Measurements from ENCODE around the gene MTUS2. TPM values are rescaled to one million over a fixed set of nuclear protein-coding genes. Genes with fewer than 3 reads are reported as not detected.

MTUS2 gene
- total RNA-seq, 1 experiment from 2014 or later = 0.35 TPM

GRCh38 chr13:29507356-29507755 lies 687.2 kb downstream of the MTUS2 start:
- no CpG with 5 or more reads among the region's 14 CpGs for whole genome bisulfite sequencing (ENCODE audit: extremely low coverage, insufficient read length, low lambda C conversion rate)
- H3K14ac ChIP-seq (ENCODE audit: insufficient read depth, low read length) = no peak overlapping the region

More at GRCh38 chr13:29507356-29507755, 687.2 kb downstream of the MTUS2 start:
- Histone ChIP-seq H2BK12ac (ENCODE audit: insufficient read length, low read depth, low read length) (no peak overlapping the region), H3K79me2 (ENCODE audit: insufficient read depth, low read length) (no peaks in the 10 kb centered on the region), H3K27ac (ENCODE audit: insufficient read length, low read depth, low read length) (no peak overlapping the region), H2BK5ac (ENCODE audit: insufficient read length, low read length) (no peak overlapping the region), H3K9ac (ENCODE audit: extremely low read depth, insufficient read length, low read length) (no peak overlapping the region), H3K23me2 (ENCODE audit: insufficient read length, low read depth, low read length, poor library complexity, severe bottlenecking) (no peaks in the 10 kb centered on the region), H3K4me2 (ENCODE audit: insufficient read depth, insufficient read length, low read length) (no peak overlapping the region), H3K18ac (ENCODE audit: insufficient read length, low read depth, low read length) (no peak overlapping the region), H3K27me3 (ENCODE audit: insufficient read depth, low read length) (no peaks in the 10 kb centered on the region), H3K9me3 (ENCODE audit: control insufficient read depth, low read depth, low read length) (no peaks in the 10 kb centered on the region), H3K4me1 (ENCODE audit: insufficient read depth, low read length) (no peaks in the 10 kb centered on the region), H4K20me1 (ENCODE audit: control insufficient read depth, insufficient read depth, insufficient read length) (no peaks in the 10 kb centered on the region), H3T11ph (ENCODE audit: low read length) (no peak overlapping the region), H3K4ac (ENCODE audit: low read depth, low read length) (no peak overlapping the region), H3K79me1 (ENCODE audit: insufficient read depth, low read depth, low read length, poor library complexity, severe bottlenecking) (no peaks in the 10 kb centered on the region), H2AK5ac (ENCODE audit: insufficient read length, low read length) (no peak overlapping the region), H3K56ac (ENCODE audit: insufficient read length, low read depth, low read length) (no peak overlapping the region), H2BK20ac (ENCODE audit: low read depth, low read length, poor library complexity, severe bottlenecking) (no peak overlapping the region), H4K91ac (ENCODE audit: insufficient read length, low read depth, low read length) (no peak overlapping the region), H4K8ac (replicated peaks; ENCODE audit: insufficient read length, low read depth, low read length) (no peak overlapping the region), H2AFZ (ENCODE audit: low read length) (no peak overlapping the region), H2BK15ac (ENCODE audit: low read depth, low read length) (no peak overlapping the region), H4K5ac (ENCODE audit: insufficient read length, low read depth, low read length) (no peak overlapping the region), H2BK120ac (ENCODE audit: low read depth, low read length, poor library complexity, severe bottlenecking) (no peak overlapping the region), H3K23ac (ENCODE audit: insufficient read length, low read depth, low read length) (no peak overlapping the region)
- Mint-ChIP-seq H3K27ac (no peak overlapping the region; a peak in 1 of 7 replicates), H3K4me1 (peaks cover 11% of the 10 kb centered on the region in 2 experiments; a peak in 3 of 4 replicates), H3K4me3 (no peak overlapping the region), H3K9me3 (no peaks in the 10 kb centered on the region), H3K27me3 (ENCODE audit: low read depth) (peaks cover 16% of the 10 kb centered on the region), H3K36me3 (ENCODE audit: insufficient read depth in 1 of 3, low read depth in 3 of 3) (peaks cover 2 to 23% (median 12%) of the 10 kb centered on the region in 3 experiments; a peak in 5 of 7 replicates)
- no peak for DNase-seq
- TF ChIP-seq, protein P1, sequence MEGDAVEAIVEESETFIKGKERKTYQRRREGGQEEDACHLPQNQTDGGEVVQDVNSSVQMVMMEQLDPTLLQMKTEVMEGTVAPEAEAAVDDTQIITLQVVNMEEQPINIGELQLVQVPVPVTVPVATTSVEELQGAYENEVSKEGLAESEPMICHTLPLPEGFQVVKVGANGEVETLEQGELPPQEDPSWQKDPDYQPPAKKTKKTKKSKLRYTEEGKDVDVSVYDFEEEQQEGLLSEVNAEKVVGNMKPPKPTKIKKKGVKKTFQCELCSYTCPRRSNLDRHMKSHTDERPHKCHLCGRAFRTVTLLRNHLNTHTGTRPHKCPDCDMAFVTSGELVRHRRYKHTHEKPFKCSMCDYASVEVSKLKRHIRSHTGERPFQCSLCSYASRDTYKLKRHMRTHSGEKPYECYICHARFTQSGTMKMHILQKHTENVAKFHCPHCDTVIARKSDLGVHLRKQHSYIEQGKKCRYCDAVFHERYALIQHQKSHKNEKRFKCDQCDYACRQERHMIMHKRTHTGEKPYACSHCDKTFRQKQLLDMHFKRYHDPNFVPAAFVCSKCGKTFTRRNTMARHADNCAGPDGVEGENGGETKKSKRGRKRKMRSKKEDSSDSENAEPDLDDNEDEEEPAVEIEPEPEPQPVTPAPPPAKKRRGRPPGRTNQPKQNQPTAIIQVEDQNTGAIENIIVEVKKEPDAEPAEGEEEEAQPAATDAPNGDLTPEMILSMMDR (conservative IDR thresholded peaks at IDR 0.05) = no peak

Data from H9 (cell line).